Activated naive CD4-positive, alpha-beta T cell (primary cell): ENCODE data around the gene AGL.
"Not testable (repeated sequence)": the region's sequence is repeated elsewhere in the genome, so short reads cannot be mapped to it uniquely, and the experiment has no call there.

ENCODE experiments used
- DNase-seq, 4 experiments: peaks; one replicate each; lab custom pipeline; 2025; lab: John Stamatoyannopoulos, UW

The AGL gene

GRCh38 chr1:99849744-99850458 is at the start of gene AGL:
Gene AGL, plus strand, starts transcription at chr1:99850361. Its CDS starts 682 bp downstream, at chr1:99851043.
- peak; percentile 62 to 80 (median 66) for DNase-seq

- DNase-seq: no peak
Measured at GRCh38 chr1:99801584-99801983, 48.6 kb upstream of the AGL start.

- DNase-seq: no peak
Measured at GRCh38 chr1:99806882-99807281, 43.3 kb upstream of the AGL start.

- no peak for DNase-seq
Measured at GRCh38 chr1:99808391-99809115, 41.6 kb upstream of the AGL start.

GRCh38 chr1:99811075-99811474 is 39.1 kb upstream of the AGL start:
- DNase-seq: no peak

GRCh38 chr1:99811747-99812146 is 38.4 kb upstream of the AGL start:
- no peak for DNase-seq

- DNase-seq: no peak
Measured at GRCh38 chr1:99814373-99814900, 35.7 kb upstream of the AGL start.

- DNase-seq: no peak
Measured at GRCh38 chr1:99816656-99817055, 33.5 kb upstream of the AGL start.

- no peak for DNase-seq
Measured at GRCh38 chr1:99818063-99818699, 32.0 kb upstream of the AGL start.

- no peak for DNase-seq
Measured at GRCh38 chr1:99820546-99820945, 29.6 kb upstream of the AGL start.

- no peak for DNase-seq
Measured at GRCh38 chr1:99825098-99825497, 25.1 kb upstream of the AGL start.

- DNase-seq: no peak
Measured at GRCh38 chr1:99825702-99826101, 24.5 kb upstream of the AGL start.

- DNase-seq: no peak
Measured at GRCh38 chr1:99827970-99828369, 22.2 kb upstream of the AGL start.

- DNase-seq: no peak
Measured at GRCh38 chr1:99829269-99829668, 20.9 kb upstream of the AGL start.

- DNase-seq: not testable (repeated sequence)
Measured at GRCh38 chr1:99833911-99834310, 16.2 kb upstream of the AGL start.

- not testable (repeated sequence) for DNase-seq
Measured at GRCh38 chr1:99836171-99837103, 13.7 kb upstream of the AGL start.

- not testable (repeated sequence) for DNase-seq
Measured at GRCh38 chr1:99840353-99840752, 9.8 kb upstream of the AGL start.

- DNase-seq: no peak
Measured at GRCh38 chr1:99843760-99844159, 6.4 kb upstream of the AGL start.

- not testable (repeated sequence) for DNase-seq
Measured at GRCh38 chr1:99845201-99845600, 5.0 kb upstream of the AGL start.

- DNase-seq: peak in 1 of 4 experiments; percentile 6
Measured at GRCh38 chr1:99849413-99849743, 783 bp upstream of the AGL start.

GRCh38 chr1:99850459-99851291 is 514 bp downstream of the AGL start:
- DNase-seq: no peak
